Body of pancreas (tissue), 4 donors: ENCODE data around the gene TH.

Experiments
- POLR2A ChIP-seq, 3 donors: fragments of 450-650 bp; IDR thresholded peaks; one replicate each; pipeline ENCODE4 v1.6.1; 2016; ENCODE audit warnings: antibody characterized with exemption in 3 of 3, mild to moderate bottlenecking in 2 of 3
- TF ChIP-seq, protein P1 (sequence below), 7 experiments: fragments of 450-650 bp in 4 of 7; fragments of 200-600 bp in 3 of 7; sonication (generic) in 3 of 7; IDR thresholded peaks; one replicate each; pipeline ENCODE4 v1.5.1; 2016 to 2019; ENCODE audit warnings: antibody characterized with exemption in 7 of 7

DNA sequence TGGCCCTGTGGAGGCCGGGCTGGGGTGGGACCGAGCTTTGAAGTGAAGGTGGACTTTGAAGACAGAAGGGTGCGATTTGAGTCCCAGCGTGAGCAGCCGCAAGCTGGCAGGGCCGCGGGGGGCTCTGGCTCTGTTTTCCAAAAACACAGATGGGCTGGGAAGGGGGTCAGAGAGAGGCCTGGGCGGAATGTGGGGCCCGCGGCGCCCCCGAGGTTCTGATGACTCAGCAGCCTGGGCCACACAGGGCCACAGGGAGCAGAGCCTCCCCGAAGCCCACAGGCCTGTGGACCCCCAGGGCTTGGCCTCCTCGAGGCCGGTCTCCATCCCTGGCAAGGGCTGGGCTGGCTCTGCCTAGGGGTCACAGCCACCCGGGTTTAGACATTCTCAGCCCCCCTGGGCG, 16.7 kb downstream of the TH start:
- TF ChIP-seq, protein P1, sequence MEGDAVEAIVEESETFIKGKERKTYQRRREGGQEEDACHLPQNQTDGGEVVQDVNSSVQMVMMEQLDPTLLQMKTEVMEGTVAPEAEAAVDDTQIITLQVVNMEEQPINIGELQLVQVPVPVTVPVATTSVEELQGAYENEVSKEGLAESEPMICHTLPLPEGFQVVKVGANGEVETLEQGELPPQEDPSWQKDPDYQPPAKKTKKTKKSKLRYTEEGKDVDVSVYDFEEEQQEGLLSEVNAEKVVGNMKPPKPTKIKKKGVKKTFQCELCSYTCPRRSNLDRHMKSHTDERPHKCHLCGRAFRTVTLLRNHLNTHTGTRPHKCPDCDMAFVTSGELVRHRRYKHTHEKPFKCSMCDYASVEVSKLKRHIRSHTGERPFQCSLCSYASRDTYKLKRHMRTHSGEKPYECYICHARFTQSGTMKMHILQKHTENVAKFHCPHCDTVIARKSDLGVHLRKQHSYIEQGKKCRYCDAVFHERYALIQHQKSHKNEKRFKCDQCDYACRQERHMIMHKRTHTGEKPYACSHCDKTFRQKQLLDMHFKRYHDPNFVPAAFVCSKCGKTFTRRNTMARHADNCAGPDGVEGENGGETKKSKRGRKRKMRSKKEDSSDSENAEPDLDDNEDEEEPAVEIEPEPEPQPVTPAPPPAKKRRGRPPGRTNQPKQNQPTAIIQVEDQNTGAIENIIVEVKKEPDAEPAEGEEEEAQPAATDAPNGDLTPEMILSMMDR (IDR thresholded peaks at IDR 0.05): no peak
- TF ChIP-seq POLR2A (IDR thresholded peaks at IDR 0.05): no peak
